ENCODE data around the gene FYCO1.

DNA sequence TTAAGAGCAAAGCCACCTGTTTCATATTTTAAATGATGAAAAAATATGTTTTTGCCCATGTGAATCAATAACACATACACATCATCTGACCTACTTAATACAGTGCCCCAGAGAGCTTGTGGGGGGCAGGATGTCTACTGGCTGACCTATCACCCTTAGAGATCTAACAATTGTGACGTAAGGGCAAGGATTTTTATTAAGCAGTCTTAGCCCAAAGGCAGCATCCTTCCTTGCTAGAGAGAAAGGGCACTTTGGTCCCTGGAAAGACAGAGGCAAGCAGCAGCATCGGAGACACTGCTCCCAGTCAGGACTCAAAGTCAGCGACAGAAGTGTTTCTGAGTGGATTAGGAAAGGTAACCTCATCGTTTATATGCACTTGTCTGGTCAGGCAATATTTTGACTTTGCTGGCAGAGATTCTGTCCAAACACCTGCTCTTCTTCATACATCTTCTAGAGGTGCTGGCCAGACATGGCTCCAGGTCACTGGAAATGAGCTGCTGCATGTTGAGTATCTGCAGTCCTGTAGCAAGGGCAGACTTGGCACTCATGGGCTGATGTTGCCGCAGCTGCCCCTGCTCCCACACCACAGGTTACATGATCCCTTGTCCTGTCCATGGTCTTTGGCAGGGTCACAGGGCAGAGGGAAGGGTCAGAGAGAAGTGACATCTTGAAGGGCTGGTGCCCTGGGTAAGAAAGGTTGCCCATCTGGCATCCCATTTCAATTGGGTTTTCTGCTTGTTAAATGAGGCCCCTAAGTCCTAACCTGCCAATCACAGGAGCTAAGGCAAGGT is 50.6 kb downstream of the FYCO1 start:
- no peak for TF ChIP-seq CTCF (conservative IDR thresholded peaks at IDR 0.05 in 1 of 2, IDR thresholded peaks at IDR 0.05 in 1 of 2; ENCODE audit: low read depth in 1 of 2, low read length in 2 of 2)
- no peak for TF ChIP-seq EZH2 (IDR thresholded peaks at IDR 0.05; ENCODE audit: low read length, missing control alignments)

Measured in fibroblast of lung (primary cell).